ENCODE results near the gene CEP19. TPM values are rescaled to one million over a fixed set of nuclear protein-coding genes. Genes with fewer than 3 reads are reported as not detected.

Gene CEP19
- polyA plus RNA-seq, 2 donors, result 0.47 to 0.82 TPM

GRCh38 chr3:196694941-196695848 lies 16.9 kb downstream of the CEP19 start:
- Histone ChIP-seq H3K36me3 (ENCODE audit: control insufficient read depth in 2 of 2, insufficient read depth in 2 of 2, low read length in 1 of 2) (no peaks in the 10 kb centered on the region), H3K9me3 (ENCODE audit: control insufficient read depth in 2 of 2, insufficient read depth in 1 of 2, low read depth in 1 of 2, low read length in 1 of 2) (peaks cover 0 to 6% of the 10 kb centered on the region in 2 donors), H3K27me3 (ENCODE audit: control insufficient read depth in 1 of 2, insufficient read depth in 2 of 2, low read length in 2 of 2) (no peaks in the 10 kb centered on the region), H3K27ac (ENCODE audit: low read depth in 2 of 2, low read length in 1 of 2) (no peak overlapping the region), H3K4me1 (ENCODE audit: control insufficient read depth in 2 of 2, insufficient read depth in 2 of 2, low read length in 1 of 2) (peaks cover 0 to 4% of the 10 kb centered on the region in 2 donors), H3K4me3 (ENCODE audit: low read depth in 1 of 2, low read length in 2 of 2) (peak overlapping the region in 1 of 2 donors; percentile 2)
- WGBS, 2 donors, result 87 to 90% methylated on average over 16 to 17 of the region's 17 CpGs

- no peaks in the 10 kb centered on the region for H3K27me3 ChIP-seq (ENCODE audit: control insufficient read depth in 1 of 2, insufficient read depth in 2 of 2, low read length in 2 of 2)
- H3K9me3 ChIP-seq (ENCODE audit: control insufficient read depth in 2 of 2, insufficient read depth in 1 of 2, low read depth in 1 of 2, low read length in 1 of 2), result peaks cover 0 to 6% of the 10 kb centered on the region in 2 donors
These were observed 17.8 kb downstream of the CEP19 start for GRCh38 chr3:196694202-196694638.

GRCh38 chr3:196691386-196691785 lies 20.7 kb downstream of the CEP19 start:
- peaks cover 0 to 4% of the 10 kb centered on the region in 2 donors for H3K4me1 ChIP-seq (ENCODE audit: control insufficient read depth in 2 of 2, insufficient read depth in 2 of 2, low read length in 1 of 2)
- H3K9me3 ChIP-seq (ENCODE audit: control insufficient read depth in 2 of 2, insufficient read depth in 1 of 2, low read depth in 1 of 2, low read length in 1 of 2), result peaks cover 0 to 6% of the 10 kb centered on the region in 2 donors
- no peak overlapping the region for H3K27ac ChIP-seq (ENCODE audit: low read depth in 2 of 2, low read length in 1 of 2)
- H3K27me3 ChIP-seq (ENCODE audit: control insufficient read depth in 1 of 2, insufficient read depth in 2 of 2, low read length in 2 of 2), result no peaks in the 10 kb centered on the region
- H3K4me3 ChIP-seq (ENCODE audit: low read depth in 1 of 2, low read length in 2 of 2), result no peak overlapping the region
- 69 to 70% methylated on average over 8 of the region's 8 CpGs for WGBS, 2 donors
- H3K36me3 ChIP-seq (ENCODE audit: control insufficient read depth in 2 of 2, insufficient read depth in 2 of 2, low read length in 1 of 2), result no peaks in the 10 kb centered on the region

More at GRCh38 chr3:196694202-196694638, 17.8 kb downstream of the CEP19 start:
- 0% methylated on average over 1 of the region's 1 CpG for WGBS, 2 donors
- Histone ChIP-seq H3K36me3 (ENCODE audit: control insufficient read depth in 2 of 2, insufficient read depth in 2 of 2, low read length in 1 of 2) (no peaks in the 10 kb centered on the region), H3K27ac (ENCODE audit: low read depth in 2 of 2, low read length in 1 of 2) (peak overlapping the region in 1 of 2 donors; percentile 3), H3K4me3 (ENCODE audit: low read depth in 1 of 2, low read length in 2 of 2) (no peak overlapping the region), H3K4me1 (ENCODE audit: control insufficient read depth in 2 of 2, insufficient read depth in 2 of 2, low read length in 1 of 2) (peaks cover 0 to 4% of the 10 kb centered on the region in 2 donors)

DNA sequence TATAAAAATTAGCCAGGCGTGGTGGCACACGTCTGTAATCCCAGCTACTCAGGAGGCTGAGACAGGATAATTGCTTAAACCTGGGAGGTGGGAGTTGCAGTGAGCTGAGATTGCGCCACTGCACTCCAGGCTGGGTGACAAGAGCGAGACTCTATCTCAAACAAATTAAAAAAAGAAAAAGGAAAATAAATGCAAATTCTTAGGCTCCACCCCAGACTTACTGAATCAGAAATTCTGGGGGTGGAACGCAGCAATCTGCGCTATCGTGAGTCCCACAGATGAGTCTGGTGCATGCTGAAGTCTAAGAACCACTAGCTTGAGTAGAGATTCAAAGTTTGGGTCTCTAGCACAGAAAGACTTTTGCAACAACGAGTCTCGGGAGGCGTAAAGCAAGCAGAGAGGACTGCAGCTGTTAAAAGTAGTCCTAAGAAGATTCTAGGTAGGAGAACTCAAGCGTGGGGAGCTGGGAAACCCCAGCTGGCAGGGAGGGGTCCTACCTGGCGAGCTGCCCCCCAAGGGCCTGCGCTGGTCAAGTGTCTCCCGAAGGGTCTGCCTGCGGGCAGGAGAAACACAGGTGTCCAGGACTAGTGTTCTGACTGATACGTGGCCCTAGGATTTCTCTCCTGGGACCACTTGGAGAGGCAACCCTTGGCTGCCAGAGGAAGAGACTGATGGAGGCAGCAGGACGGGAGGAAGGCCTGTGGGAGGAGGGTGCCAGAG lies 21.9 kb downstream of the CEP19 start:
- WGBS, 2 donors, result 91 to 94% methylated on average over 17 of the region's 17 CpGs

DNA sequence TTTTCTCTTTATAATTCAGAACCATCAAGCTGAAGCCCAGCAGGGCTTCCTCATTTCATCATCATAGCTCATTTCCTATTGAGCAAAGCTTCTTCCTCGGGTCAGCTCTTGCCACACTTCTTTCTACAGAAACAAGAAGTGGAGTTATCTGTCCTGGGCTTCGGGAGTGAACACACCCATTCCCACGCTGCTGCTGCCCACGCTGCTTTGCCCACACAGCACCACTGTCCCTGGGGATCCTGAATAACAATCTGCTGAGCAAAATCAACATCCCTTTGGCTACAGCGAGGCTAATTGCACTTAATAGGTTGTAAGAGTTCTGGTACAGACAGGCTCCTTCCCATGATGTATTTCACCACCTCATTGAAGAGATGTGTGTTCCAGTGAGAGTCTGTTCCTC lies 23.7 kb downstream of the CEP19 start:
- no peaks in the 10 kb centered on the region for H3K27me3 ChIP-seq (ENCODE audit: control insufficient read depth in 1 of 2, insufficient read depth in 2 of 2, low read length in 2 of 2)
- 50 to 55% methylated on average over 5 of the region's 5 CpGs for WGBS, 2 donors
- H3K4me1 ChIP-seq (ENCODE audit: control insufficient read depth in 2 of 2, insufficient read depth in 2 of 2, low read length in 1 of 2), result no peaks in the 10 kb centered on the region
- no peak overlapping the region for H3K4me3 ChIP-seq (ENCODE audit: low read depth in 1 of 2, low read length in 2 of 2)
- H3K36me3 ChIP-seq (ENCODE audit: control insufficient read depth in 2 of 2, insufficient read depth in 2 of 2, low read length in 1 of 2), result no peaks in the 10 kb centered on the region
- H3K9me3 ChIP-seq (ENCODE audit: control insufficient read depth in 2 of 2, insufficient read depth in 1 of 2, low read depth in 1 of 2, low read length in 1 of 2), result no peaks in the 10 kb centered on the region
- H3K27ac ChIP-seq (ENCODE audit: low read depth in 2 of 2, low read length in 1 of 2), result no peak overlapping the region

More for the DNA sequence above, 21.9 kb downstream of the CEP19 start:
- no peaks in the 10 kb centered on the region for H3K27me3 ChIP-seq (ENCODE audit: control insufficient read depth in 1 of 2, insufficient read depth in 2 of 2, low read length in 2 of 2)
- no peaks in the 10 kb centered on the region for H3K36me3 ChIP-seq (ENCODE audit: control insufficient read depth in 2 of 2, insufficient read depth in 2 of 2, low read length in 1 of 2)
- H3K4me1 ChIP-seq (ENCODE audit: control insufficient read depth in 2 of 2, insufficient read depth in 2 of 2, low read length in 1 of 2), result peaks cover 0 to 2% of the 10 kb centered on the region in 2 donors
- H3K9me3 ChIP-seq (ENCODE audit: control insufficient read depth in 2 of 2, insufficient read depth in 1 of 2, low read depth in 1 of 2, low read length in 1 of 2), result peaks cover 0 to 5% of the 10 kb centered on the region in 2 donors
- no peak overlapping the region for H3K4me3 ChIP-seq (ENCODE audit: low read depth in 1 of 2, low read length in 2 of 2)
- no peak overlapping the region for H3K27ac ChIP-seq (ENCODE audit: low read depth in 2 of 2, low read length in 1 of 2)

- Histone ChIP-seq H3K36me3 (ENCODE audit: control insufficient read depth in 2 of 2, insufficient read depth in 2 of 2, low read length in 1 of 2) (no peaks in the 10 kb centered on the region), H3K4me1 (ENCODE audit: control insufficient read depth in 2 of 2, insufficient read depth in 2 of 2, low read length in 1 of 2) (no peaks in the 10 kb centered on the region), H3K27me3 (ENCODE audit: control insufficient read depth in 1 of 2, insufficient read depth in 2 of 2, low read length in 2 of 2) (no peaks in the 10 kb centered on the region), H3K4me3 (ENCODE audit: low read depth in 1 of 2, low read length in 2 of 2) (no peak overlapping the region), H3K9me3 (ENCODE audit: control insufficient read depth in 2 of 2, insufficient read depth in 1 of 2, low read depth in 1 of 2, low read length in 1 of 2) (no peaks in the 10 kb centered on the region), H3K27ac (ENCODE audit: low read depth in 2 of 2, low read length in 1 of 2) (no peak overlapping the region)
- 42 to 51% methylated on average over 2 of the region's 2 CpGs for WGBS, 2 donors
These were observed 25.6 kb downstream of the CEP19 start for GRCh38 chr3:196686436-196686835.

DNA sequence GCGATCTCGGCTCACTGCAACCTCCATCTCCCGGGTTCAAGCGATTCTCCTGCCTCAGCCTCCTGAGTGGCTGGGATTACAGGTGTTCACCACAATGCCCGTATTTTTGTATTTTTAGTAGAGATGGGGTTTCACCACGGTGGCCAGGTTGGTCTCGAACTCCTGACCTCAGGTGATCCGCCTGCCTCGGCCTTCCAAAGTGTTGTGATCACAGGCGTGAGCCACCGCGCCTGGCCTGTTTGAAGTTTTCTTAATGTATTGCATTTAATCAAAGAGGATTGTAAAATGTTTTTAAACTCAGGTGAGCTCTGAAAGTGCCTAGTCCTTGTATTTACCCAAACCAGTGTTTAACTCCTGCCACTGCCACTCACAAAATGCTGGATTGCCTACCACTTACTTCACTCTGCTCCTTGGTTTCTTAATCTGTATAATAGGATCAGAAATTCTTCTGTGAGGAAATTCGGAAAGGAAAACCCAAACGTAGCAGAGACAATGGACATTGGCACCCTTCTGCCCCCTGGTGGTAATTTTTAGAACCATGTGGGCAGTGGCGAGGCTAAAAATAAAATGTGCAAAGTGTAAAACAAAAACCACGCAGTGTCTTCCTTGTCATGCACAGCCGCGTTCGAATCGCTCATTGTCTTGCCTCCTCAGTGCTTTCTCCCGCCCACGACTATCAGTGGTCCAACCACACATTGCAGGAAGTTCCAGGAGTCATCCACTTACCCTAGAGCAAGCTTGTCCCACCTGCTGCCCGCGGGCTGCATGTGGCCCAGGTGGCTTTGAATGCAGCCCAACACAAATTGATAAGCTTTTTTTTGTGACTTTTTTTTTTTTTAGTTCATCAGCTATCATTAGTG lies 27.3 kb downstream of the CEP19 start:
- H3K27me3 ChIP-seq (ENCODE audit: control insufficient read depth in 1 of 2, insufficient read depth in 2 of 2, low read length in 2 of 2), result no peaks in the 10 kb centered on the region
- 33 to 36% methylated on average over 24 of the region's 24 CpGs for WGBS, 2 donors
- no peak overlapping the region for H3K4me3 ChIP-seq (ENCODE audit: low read depth in 1 of 2, low read length in 2 of 2)
- H3K36me3 ChIP-seq (ENCODE audit: control insufficient read depth in 2 of 2, insufficient read depth in 2 of 2, low read length in 1 of 2), result no peaks in the 10 kb centered on the region
- no peaks in the 10 kb centered on the region for H3K9me3 ChIP-seq (ENCODE audit: control insufficient read depth in 2 of 2, insufficient read depth in 1 of 2, low read depth in 1 of 2, low read length in 1 of 2)
- H3K4me1 ChIP-seq (ENCODE audit: control insufficient read depth in 2 of 2, insufficient read depth in 2 of 2, low read length in 1 of 2), result no peaks in the 10 kb centered on the region
- peak overlapping the region in 1 of 2 donors; percentile 21 for H3K27ac ChIP-seq (ENCODE audit: low read depth in 2 of 2, low read length in 1 of 2)

- Histone ChIP-seq H3K27me3 (ENCODE audit: control insufficient read depth in 1 of 2, insufficient read depth in 2 of 2, low read length in 2 of 2) (no peaks in the 10 kb centered on the region), H3K36me3 (ENCODE audit: control insufficient read depth in 2 of 2, insufficient read depth in 2 of 2, low read length in 1 of 2) (no peaks in the 10 kb centered on the region), H3K9me3 (ENCODE audit: control insufficient read depth in 2 of 2, insufficient read depth in 1 of 2, low read depth in 1 of 2, low read length in 1 of 2) (no peaks in the 10 kb centered on the region), H3K27ac (ENCODE audit: low read depth in 2 of 2, low read length in 1 of 2) (no peak overlapping the region), H3K4me1 (ENCODE audit: control insufficient read depth in 2 of 2, insufficient read depth in 2 of 2, low read length in 1 of 2) (no peaks in the 10 kb centered on the region), H3K4me3 (ENCODE audit: low read depth in 1 of 2, low read length in 2 of 2) (no peak overlapping the region)
- WGBS, 2 donors, result 72 to 85% methylated on average over 1 of the region's 1 CpG
These were observed 34.1 kb downstream of the CEP19 start for GRCh38 chr3:196677931-196678330.

- Histone ChIP-seq H3K27ac (ENCODE audit: low read depth in 2 of 2, low read length in 1 of 2) (no peak overlapping the region), H3K27me3 (ENCODE audit: control insufficient read depth in 1 of 2, insufficient read depth in 2 of 2, low read length in 2 of 2) (no peaks in the 10 kb centered on the region)
These were observed 34.7 kb downstream of the CEP19 start for GRCh38 chr3:196677353-196677752.

More at GRCh38 chr3:196677353-196677752, 34.7 kb downstream of the CEP19 start:
- Histone ChIP-seq H3K4me1 (ENCODE audit: control insufficient read depth in 2 of 2, insufficient read depth in 2 of 2, low read length in 1 of 2) (no peaks in the 10 kb centered on the region), H3K36me3 (ENCODE audit: control insufficient read depth in 2 of 2, insufficient read depth in 2 of 2, low read length in 1 of 2) (no peaks in the 10 kb centered on the region), H3K9me3 (ENCODE audit: control insufficient read depth in 2 of 2, insufficient read depth in 1 of 2, low read depth in 1 of 2, low read length in 1 of 2) (no peaks in the 10 kb centered on the region), H3K4me3 (ENCODE audit: low read depth in 1 of 2, low read length in 2 of 2) (no peak overlapping the region)
- WGBS, 2 donors, result 36 to 44% methylated on average over 1 of the region's 1 CpG
